Right atrium auricular region (tissue), 2 donors: ENCODE data around the gene PARP1. TPM values are rescaled to one million over a fixed set of nuclear protein-coding genes. Genes with fewer than 3 reads are reported as not detected.

Source experiments
- DNase-seq: peaks from one replicate; pipeline ENCODE4 v3.0.0-alpha.2; 2019; ENCODE audit warnings: low spot score
- H3K27ac ChIP-seq, 2 donors: fragments of 200-600 bp; sonication (generic); 1 replicate in 1 of 2; 2 replicates in 1 of 2; pipeline ENCODE4 v1.5.1; 2016 to 2019
- H3K27me3 ChIP-seq, 2 donors: fragments of 200-600 bp; sonication (generic); one replicate each; pipeline versions ENCODE4 v1.5.1 to v1.6.0; 2017 to 2019
- H3K36me3 ChIP-seq: fragments of 200-600 bp; sonication (generic); one replicate; pipeline ENCODE4 v1.5.1; 2016
- H3K4me1 ChIP-seq, 2 donors: fragments of 200-600 bp; sonication (generic); one replicate each; pipeline versions ENCODE4 v1.5.1 to v1.6.0; 2017 to 2019
- H3K4me3 ChIP-seq, 2 donors: fragments of 200-600 bp; sonication (generic); 1 replicate in 1 of 2; 2 replicates in 1 of 2; pipeline ENCODE4 v1.5.1; 2017 to 2019; ENCODE audit warnings: mild to moderate bottlenecking in 1 of 2, moderate library complexity in 1 of 2
- H3K9me3 ChIP-seq, 2 donors: fragments of 200-600 bp; sonication (generic); one replicate each; pipeline ENCODE4 v1.5.1; 2019
- CTCF ChIP-seq, 2 donors: fragments of 200-600 bp; sonication (generic); IDR thresholded peaks; one replicate each; pipeline ENCODE4 v1.5.1; 2019; ENCODE audit warnings: antibody characterized with exemption in 2 of 2
- total RNA-seq, 2 donors: library from RNA; depleted of rRNA; stranded (reverse); fragments of >200 nt; gene quantifications; one replicate each; pipeline ENCODE4 v1.1.0, GENCODE V29; 2016

The PARP1 gene
- total RNA-seq, 2 donors from 2014 or later, result 68.0 to 70.6 TPM

- H3K27me3 ChIP-seq, result no peaks in the 10 kb centered on the region
- H3K27ac ChIP-seq, result no peak overlapping the region
- TF ChIP-seq CTCF (IDR thresholded peaks at IDR 0.05), result peak in 1 of 2 donors; percentile 26
- no peaks in the 10 kb centered on the region for H3K9me3 ChIP-seq
- no peak for DNase-seq
- H3K4me1 ChIP-seq, result peaks cover 0 to 48% of the 10 kb centered on the region in 2 donors
- H3K36me3 ChIP-seq, result peaks cover 19% of the 10 kb centered on the region
- H3K4me3 ChIP-seq, result no peak overlapping the region
These were observed 4.5 kb downstream of the PARP1 start for GRCh38 chr1:226403201-226404034.

DNA sequence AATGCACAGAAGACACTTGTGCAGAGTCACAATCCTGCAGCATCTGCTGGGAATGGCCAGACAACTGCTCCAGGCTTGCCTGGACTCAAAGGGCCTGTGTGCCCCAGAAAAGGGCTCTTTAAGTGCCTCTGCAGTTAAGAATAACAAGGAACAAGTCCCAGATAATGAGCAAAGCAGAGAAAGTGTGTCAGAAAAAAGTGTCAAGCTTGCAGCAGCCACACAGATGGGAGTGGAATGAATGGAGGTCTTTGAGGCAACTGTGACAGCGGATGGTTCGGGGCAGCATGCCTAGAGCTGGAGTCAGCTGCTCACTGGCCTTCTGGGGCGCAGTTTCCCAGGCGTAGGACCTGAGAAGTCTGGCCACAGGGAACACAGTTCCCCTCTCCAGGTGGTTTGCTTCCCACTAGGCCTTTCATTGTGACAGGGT, 5.1 kb downstream of the PARP1 start:
- TF ChIP-seq CTCF (IDR thresholded peaks at IDR 0.05), result no peak
- Histone ChIP-seq H3K9me3 (no peaks in the 10 kb centered on the region), H3K4me1 (peaks cover 0 to 48% of the 10 kb centered on the region in 2 donors), H3K27me3 (no peaks in the 10 kb centered on the region), H3K4me3 (no peak overlapping the region), H3K36me3 (peaks cover 19% of the 10 kb centered on the region), H3K27ac (no peak overlapping the region)
- no peak for DNase-seq

GRCh38 chr1:226401355-226402303, 6.3 kb downstream of the PARP1 start:
- Histone ChIP-seq H3K9me3 (no peaks in the 10 kb centered on the region), H3K4me3 (no peak overlapping the region), H3K27ac (no peak overlapping the region), H3K36me3 (peaks cover 19% of the 10 kb centered on the region), H3K4me1 (peaks cover 0 to 41% of the 10 kb centered on the region in 2 donors), H3K27me3 (no peaks in the 10 kb centered on the region)
- TF ChIP-seq CTCF (IDR thresholded peaks at IDR 0.05), result no peak
- no peak for DNase-seq

DNA sequence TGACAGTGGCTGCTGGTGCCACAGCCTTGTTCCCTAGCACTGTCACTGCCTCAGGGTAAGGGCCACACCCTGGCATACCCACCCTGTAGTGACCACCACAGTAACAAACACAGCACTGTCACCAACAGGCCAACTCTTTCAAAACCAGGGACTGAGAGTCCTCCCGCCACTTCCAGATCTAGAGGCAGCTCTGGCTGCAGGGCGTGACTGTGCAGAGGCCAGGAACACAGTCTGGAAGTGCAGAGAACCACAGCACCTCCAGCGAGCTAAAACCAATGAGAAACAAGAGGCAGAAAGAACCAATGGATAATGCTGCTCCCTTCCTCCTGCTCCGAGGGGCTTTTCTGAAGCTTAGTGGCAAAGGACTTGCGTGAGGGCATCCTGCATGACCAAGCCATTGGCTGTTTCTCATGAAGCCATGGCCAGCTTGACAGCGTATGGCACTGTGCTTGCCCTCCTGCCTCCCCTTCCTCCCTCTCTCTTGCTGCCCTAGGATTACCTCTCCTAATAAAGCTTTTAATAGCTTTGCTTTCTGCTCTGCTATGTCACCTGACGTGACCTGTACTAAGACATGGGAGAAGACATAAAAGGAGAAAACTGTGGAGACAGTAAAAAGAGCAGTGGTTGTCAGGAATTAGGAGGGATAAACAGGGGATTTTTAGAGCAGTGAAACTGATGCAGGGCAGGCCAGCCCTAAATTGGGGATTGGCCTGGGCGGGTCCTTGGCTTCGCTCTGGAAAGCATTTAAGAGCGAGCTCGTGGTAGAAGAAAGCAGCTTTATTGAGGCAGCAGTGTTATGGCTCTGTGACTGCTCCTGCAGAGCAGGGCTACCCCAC, 7.2 kb downstream of the PARP1 start:
- Histone ChIP-seq H3K27ac (no peak overlapping the region), H3K36me3 (peaks cover 19% of the 10 kb centered on the region), H3K4me3 (no peak overlapping the region), H3K9me3 (no peaks in the 10 kb centered on the region), H3K27me3 (no peaks in the 10 kb centered on the region), H3K4me1 (peaks cover 0 to 32% of the 10 kb centered on the region in 2 donors)
- no peak for DNase-seq
- TF ChIP-seq CTCF (IDR thresholded peaks at IDR 0.05), result no peak

GRCh38 chr1:226397955-226398636, 9.8 kb downstream of the PARP1 start:
- Histone ChIP-seq H3K4me1 (peaks cover 0 to 9% of the 10 kb centered on the region in 2 donors), H3K27me3 (no peaks in the 10 kb centered on the region), H3K9me3 (no peaks in the 10 kb centered on the region), H3K36me3 (peaks cover 24% of the 10 kb centered on the region), H3K4me3 (no peak overlapping the region), H3K27ac (no peak overlapping the region)
- no peak for TF ChIP-seq CTCF (IDR thresholded peaks at IDR 0.05)
- no peak for DNase-seq
